Panc1 (cell line): ENCODE results near the gene FDPS.

Experiments
- CTCF ChIP-seq: fragments of 450-650 bp; IDR thresholded peaks from 2 replicates; pipeline ENCODE4 v1.5.1; 2017; ENCODE audit warnings: mild to moderate bottlenecking
- POLR2AphosphoS5 ChIP-seq: IDR thresholded peaks from 2 replicates; pipeline ENCODE4 v1.6.1; 2012; ENCODE audit warnings: mild to moderate bottlenecking, low read depth, low read length, moderate library complexity

DNA sequence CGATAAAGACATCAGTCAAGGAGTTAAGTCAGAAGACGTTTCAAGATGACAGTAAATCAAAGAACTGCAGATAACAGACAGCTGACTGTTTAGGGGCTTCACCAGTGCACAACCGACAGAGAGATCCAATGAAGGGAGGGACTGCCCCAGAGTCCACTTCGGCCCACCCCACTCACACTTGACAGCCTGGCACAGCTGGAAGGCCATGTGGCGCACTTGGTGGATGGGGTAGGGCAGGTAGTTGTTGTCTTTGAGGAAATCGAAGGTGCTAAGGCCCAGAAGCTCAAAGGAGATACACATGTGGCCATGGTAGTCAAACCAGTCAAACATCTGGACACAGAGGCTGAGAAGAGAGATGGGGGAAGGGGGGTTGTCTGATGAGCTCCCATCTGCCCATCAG lies 42.1 kb upstream of the FDPS start:
- TF ChIP-seq CTCF (no peak), POLR2AphosphoS5 (no peak)
